Stimulated activated CD8-positive, alpha-beta memory T cell treated with anti-CD3 and anti-CD28 coated beads, Interleukin-4, amount 100 ng/mL, for 24 hours (primary cell): Measurements from ENCODE around the gene ZFAND3.
A peak's percentile ranks its signal among the peaks of the same experiment; 100 is the strongest.
"Not testable (repeated sequence)": the region's sequence is repeated elsewhere in the genome, so short reads cannot be mapped to it uniquely, and the experiment has no call there.

Source experiments
- DNase-seq: peaks from one replicate; pipeline ENCODE4 v3.0.0-alpha.2; 2020; ENCODE audit warnings: low read depth

Gene ZFAND3

DNA sequence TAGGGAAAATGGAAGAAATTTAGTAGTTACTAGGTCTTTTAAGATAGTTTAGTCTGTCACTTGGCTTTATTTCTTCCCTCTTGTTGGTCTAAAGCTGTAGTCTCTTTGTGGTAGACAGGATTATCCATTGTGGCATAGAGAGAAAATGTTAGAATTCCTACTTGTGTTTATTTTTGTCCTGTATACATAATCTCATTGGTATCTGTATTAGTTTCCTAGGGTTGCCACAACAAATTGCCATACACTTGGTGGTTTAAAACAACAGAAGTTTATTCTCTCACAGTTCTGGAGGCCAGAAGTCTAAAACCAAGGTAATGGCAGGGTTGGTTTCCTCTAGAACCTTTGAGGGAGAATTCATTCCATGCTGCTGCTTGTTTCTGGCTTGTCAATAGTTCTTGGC lies 119.4 kb downstream of the ZFAND3 start:
- no peak for DNase-seq

GRCh38 chr6:37940074-37940847 lies 120.7 kb downstream of the ZFAND3 start:
- DNase-seq: no peak

DNA sequence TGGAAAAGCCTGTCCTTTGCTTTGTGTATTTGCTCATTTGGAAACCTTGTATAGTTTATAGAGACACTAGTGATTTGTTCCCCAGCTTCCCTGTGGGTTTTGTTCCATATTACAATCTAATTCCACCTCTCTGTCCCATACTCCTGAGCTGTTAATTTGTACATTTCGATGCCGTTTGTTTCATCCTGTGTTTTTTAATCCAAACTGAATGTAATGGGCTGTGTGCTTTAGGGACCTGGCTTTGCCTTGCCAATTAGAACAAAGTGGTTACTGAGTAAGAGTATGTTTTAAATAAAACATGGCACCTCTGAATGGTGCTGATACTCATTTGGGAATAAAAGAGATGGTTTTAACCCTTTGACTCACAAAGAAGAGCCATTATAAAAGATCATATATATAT lies 122.3 kb downstream of the ZFAND3 start:
- DNase-seq: no peak

- no peak for DNase-seq
Observed at GRCh38 chr6:37942606-37943376, 123.3 kb downstream of the ZFAND3 start.

DNA sequence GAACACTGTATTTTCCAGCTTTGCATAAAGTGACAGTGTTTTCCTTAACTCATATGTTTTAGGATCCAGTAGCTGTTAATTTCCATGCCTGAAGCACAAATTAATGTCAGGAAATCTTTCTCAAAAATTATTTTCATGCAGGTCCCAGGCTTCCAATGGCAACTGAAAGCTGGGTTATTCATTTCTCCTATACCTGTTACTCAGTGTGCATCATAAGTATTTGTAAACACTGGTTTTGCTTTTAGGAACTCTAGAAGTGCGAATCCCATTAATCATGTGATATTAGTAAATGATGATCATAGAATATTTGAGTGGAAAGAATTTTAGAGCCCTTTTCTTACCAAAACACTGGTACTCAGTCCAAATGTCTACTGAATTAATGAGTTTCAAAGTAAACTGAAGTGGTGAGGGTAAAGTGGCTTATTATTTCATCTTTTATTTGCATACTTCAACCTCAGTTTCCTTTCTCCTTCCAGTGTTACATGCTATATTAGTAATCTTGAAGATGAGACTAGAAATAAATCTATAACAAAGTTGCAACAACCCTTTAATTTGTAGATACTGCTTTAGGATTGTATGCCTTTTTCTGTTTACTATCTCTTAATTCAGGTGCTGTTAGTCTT lies 124.0 kb downstream of the ZFAND3 start:
- no peak for DNase-seq

GRCh38 chr6:37946057-37946456 lies 126.5 kb downstream of the ZFAND3 start:
- DNase-seq: no peak

- DNase-seq: no peak
Observed at GRCh38 chr6:37947468-37947867, 127.9 kb downstream of the ZFAND3 start.

GRCh38 chr6:37948584-37948983 lies 129.1 kb downstream of the ZFAND3 start:
- DNase-seq: not testable (repeated sequence)

DNA sequence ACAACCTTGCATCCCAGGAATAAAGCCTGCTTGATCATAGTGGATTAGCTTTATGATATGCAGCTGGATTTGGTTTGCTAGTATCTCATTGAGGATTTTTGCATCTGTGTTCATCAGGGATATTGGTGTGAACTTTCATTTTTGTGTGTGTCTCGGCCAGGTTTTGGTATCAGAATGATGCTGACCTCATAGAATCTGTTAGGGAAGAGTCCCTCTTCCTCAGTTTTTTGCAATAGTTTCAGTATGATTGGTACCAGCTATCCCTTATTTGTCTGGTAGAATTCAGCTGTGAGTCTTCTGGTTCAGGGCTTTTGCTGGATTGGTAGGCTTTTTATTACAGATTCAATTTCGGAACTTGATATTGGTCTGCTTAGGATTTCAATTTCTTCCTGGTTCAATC lies 132.5 kb downstream of the ZFAND3 start:
- DNase-seq: no peak

DNA sequence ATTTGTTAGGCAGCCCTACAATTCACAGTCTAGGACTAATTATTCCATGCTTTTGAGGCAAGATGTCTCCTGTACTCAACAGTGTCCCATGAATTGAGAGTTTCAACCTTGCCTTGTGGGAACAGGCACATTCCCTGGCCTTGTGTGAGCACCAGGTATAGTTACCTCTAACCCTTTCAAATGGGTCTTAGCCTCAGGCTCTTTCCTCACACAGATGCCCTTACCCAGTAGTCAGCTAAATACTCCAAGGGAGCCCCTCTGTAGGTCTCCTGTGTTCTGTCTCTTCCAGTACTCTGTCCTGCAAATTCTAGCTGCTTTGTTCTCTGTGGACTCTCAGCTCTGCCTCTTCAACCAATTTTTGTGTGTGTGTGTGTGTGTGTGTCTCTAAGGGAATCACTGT lies 135.3 kb downstream of the ZFAND3 start:
- DNase-seq: no peak

DNA sequence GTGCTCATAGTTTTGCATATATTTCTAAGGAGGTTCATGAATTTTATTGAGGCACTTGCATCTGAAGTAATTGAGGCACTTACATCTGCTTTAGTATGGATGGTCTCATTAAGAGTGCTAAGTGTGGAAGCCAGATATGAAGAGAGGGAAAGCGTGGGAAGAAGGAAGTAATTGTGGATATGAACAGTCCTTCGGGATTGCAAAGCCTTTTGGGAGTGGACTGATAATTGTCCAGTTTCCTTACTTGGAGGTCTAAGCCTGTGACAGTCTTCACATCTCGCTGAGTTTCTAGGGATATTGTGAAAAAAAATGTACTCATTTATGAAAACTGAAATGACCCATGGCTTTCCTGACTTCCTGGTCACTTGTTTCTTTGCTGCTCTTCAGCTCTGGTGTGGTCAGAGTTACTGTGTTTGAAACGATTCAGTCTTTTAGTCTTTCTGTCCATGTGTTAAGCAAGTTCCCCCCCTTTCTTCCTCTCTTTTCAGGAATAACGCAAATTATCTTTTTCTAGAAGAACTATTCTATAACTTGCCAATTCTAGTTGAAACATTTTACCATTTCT lies 137.3 kb downstream of the ZFAND3 start:
- DNase-seq: no peak

GRCh38 chr6:37959061-37959460 lies 139.5 kb downstream of the ZFAND3 start:
- DNase-seq: no peak

DNA sequence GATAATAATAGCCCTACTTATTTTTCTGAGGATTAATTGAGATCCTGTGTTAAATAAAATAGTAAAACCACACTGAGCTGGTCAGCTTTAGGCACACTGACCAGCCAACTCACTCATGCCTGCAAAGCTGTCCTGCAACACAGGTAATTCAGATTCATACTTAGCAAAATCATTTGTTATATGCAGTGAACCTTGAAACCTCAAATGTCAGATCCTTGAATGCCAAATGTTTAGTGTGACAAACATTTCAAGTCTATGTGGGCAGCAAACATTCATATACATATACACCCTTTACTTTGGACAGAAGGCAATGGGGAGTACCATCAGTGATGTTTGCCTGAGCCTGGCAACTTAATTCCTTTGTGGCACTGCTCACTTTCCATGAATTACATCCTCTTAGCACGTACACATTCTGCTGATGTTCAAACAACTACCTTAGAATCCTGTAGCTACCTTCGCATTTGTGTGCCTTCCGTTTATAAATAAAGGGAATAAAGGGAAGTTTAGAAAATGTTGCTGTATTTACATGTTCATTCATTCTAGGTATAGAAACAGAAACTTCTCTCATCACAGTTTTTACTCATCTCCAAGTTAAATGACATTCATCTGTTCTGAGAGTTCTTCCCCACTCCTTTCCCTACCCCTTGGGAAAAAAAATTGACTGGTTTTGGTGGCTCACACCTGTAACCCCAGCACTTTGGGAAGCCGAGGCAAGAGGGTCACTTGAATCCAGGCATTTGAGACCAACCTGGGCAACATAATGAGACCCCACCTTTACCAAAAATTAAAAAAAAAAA lies 140.8 kb downstream of the ZFAND3 start:
- no peak for DNase-seq

- DNase-seq: peak; percentile 3
Observed at GRCh38 chr6:37962481-37963080, 143.1 kb downstream of the ZFAND3 start.

- DNase-seq: no peak
Observed at GRCh38 chr6:37965964-37966676, 146.6 kb downstream of the ZFAND3 start.

DNA sequence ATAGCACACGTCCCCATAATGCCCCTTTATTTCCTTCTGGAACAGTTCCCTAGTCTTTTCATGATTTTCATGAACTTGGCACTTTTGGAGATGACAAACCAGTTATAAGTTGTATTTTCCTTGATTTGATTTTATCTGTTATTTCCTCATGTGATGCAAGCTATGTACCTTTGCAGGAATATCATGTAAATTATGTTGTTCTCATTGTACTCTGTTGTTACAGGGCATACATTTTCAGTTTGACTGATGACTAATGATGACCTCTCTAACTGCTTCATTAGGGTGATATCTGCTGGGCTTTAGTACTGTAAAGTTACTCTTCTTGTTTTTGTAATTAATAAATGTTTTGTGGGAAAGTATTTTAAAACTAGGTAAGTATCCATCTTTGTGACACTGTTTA lies 147.3 kb downstream of the ZFAND3 start:
- no peak for DNase-seq

- no peak for DNase-seq
Observed at GRCh38 chr6:37967651-37968050, 148.1 kb downstream of the ZFAND3 start.

DNA sequence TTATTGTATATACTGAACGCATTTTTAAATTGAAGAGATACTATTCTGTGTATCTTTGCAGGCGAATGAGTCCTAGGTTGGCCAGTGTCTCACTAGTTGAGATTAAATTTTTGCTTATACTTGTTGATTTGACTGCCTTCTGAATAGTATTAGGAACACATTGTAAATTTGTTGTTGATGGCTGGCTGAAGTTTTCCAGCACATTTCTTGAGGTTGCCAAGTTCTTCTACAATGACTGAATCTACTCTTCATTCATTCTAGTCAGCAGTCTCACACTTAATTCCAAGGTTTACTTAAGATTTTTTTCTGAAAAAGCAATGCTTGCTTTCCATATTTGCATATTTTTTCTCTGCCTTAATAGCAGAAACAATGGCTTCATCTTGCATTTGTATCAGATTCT lies 151.7 kb downstream of the ZFAND3 start:
- DNase-seq: no peak

- DNase-seq: no peak
Observed at GRCh38 chr6:37971711-37972390, 152.3 kb downstream of the ZFAND3 start.
